OCI-LY3 (cell line): ENCODE data around the gene NUP210.

Experiments
- EZH2phosphoT487 ChIP-seq: fragments of 200-600 bp; shearing (Covaris generic); IDR thresholded peaks from 2 replicates; pipeline ENCODE4 v1.6.1; 2018; ENCODE audit warnings: antibody characterized with exemption, mixed run types, low read depth
- TF ChIP-seq, protein P1 (sequence below): fragments of 200-600, 300-600 bp; sonication (generic); IDR thresholded peaks from 2 replicates; pipeline ENCODE4 v1.5.1; 2014; ENCODE audit warnings: antibody characterized with exemption, low read length, low read depth

DNA sequence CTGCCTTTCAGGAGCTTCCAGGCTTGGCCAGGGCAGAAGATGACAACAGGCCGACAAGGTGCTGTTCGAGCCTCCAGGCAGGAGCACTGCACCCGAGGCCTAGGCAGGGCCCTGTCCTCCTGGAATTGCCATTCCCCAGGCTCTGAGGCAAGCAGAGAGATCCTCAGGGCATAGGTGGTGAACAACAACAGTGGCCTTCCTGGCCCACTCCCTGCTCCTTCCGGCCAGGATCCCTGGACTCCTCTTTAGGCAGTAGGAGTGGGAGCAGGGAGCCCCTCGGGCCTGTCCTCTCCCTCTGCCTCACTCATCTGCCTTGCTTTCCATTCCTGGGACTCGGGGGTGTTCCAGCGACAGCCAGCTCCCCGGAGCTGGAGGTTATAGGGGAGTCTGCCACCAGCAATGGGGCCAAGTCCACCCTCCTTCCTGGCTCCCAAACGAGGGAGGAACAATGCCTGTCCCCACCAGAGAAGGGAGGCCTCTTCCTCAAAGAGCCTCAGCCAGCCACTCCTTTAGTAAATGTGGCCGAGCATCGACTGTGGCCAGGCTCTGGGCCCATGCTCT, 135.0 kb downstream of the NUP210 start:
- TF ChIP-seq, protein P1, sequence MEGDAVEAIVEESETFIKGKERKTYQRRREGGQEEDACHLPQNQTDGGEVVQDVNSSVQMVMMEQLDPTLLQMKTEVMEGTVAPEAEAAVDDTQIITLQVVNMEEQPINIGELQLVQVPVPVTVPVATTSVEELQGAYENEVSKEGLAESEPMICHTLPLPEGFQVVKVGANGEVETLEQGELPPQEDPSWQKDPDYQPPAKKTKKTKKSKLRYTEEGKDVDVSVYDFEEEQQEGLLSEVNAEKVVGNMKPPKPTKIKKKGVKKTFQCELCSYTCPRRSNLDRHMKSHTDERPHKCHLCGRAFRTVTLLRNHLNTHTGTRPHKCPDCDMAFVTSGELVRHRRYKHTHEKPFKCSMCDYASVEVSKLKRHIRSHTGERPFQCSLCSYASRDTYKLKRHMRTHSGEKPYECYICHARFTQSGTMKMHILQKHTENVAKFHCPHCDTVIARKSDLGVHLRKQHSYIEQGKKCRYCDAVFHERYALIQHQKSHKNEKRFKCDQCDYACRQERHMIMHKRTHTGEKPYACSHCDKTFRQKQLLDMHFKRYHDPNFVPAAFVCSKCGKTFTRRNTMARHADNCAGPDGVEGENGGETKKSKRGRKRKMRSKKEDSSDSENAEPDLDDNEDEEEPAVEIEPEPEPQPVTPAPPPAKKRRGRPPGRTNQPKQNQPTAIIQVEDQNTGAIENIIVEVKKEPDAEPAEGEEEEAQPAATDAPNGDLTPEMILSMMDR, result no peak
- no peak for TF ChIP-seq EZH2phosphoT487
